D721Med (cell line): ENCODE measurements around the gene FHAD1.

Experiments
- DNase-seq: peaks from one replicate; pipeline ENCODE4 v3.0.0; 2011; ENCODE audit warnings: low spot score; ENCODE audit not compliant: insufficient read length
- FAIRE-seq: peaks from 2 replicates; lab custom pipeline; 2011; peaks lifted over from hg19 to GRCh38; lab: Jason Lieb, UNC
- CTCF ChIP-seq: IDR thresholded peaks from 2 replicates; pipeline ENCODE4 v1.5.1; 2012; ENCODE audit warnings: mild to moderate bottlenecking, control low read depth; ENCODE audit not compliant: insufficient read depth; ENCODE audit errors: missing control alignments

FHAD1 gene

GRCh38 chr1:15348648-15349047 lies 101.6 kb downstream of the FHAD1 start:
- no peak for TF ChIP-seq CTCF
- FAIRE-seq, result no peak
- DNase-seq, result no peak

- no peak for TF ChIP-seq CTCF
- no peak for DNase-seq
- no peak for FAIRE-seq
Observed at GRCh38 chr1:15349133-15349532, 102.1 kb downstream of the FHAD1 start.

GRCh38 chr1:15350151-15350550 lies 103.1 kb downstream of the FHAD1 start:
- TF ChIP-seq CTCF, result no peak
- DNase-seq (no peak), FAIRE-seq (no peak)

- TF ChIP-seq CTCF, result no peak
- no peak for DNase-seq
Observed at GRCh38 chr1:15350551-15351200, 103.7 kb downstream of the FHAD1 start.

GRCh38 chr1:15351310-15351709 lies 104.3 kb downstream of the FHAD1 start:
- DNase-seq (no peak), FAIRE-seq (no peak)
- TF ChIP-seq CTCF, result no peak

More at GRCh38 chr1:15350551-15351200, 103.7 kb downstream of the FHAD1 start:
- no peak for FAIRE-seq

- no peak for TF ChIP-seq CTCF
- no peak for FAIRE-seq
- no peak for DNase-seq
Observed at GRCh38 chr1:15352128-15352957, 105.3 kb downstream of the FHAD1 start.
